NOMO-1 treated with DMSO at 0.1 percent for 48 hours (cell line): ENCODE data around the gene PLAAT2.
"Not testable (repeated sequence)": the region's sequence is repeated elsewhere in the genome, so short reads cannot be mapped to it uniquely, and the experiment has no call there.

Experiments
- DNase-seq: peaks from one replicate; lab custom pipeline; 2025; ENCODE audit not compliant: unreplicated experiment; lab: John Stamatoyannopoulos, UW

PLAAT2 gene

GRCh38 chr11:63581224-63581623, 18.0 kb upstream of the PLAAT2 start:
- DNase-seq: not testable (repeated sequence)

- DNase-seq: not testable (repeated sequence)
Measured at GRCh38 chr11:63578882-63579281, 15.7 kb upstream of the PLAAT2 start.

- no peak for DNase-seq
Measured at GRCh38 chr11:63574856-63575602, 11.8 kb upstream of the PLAAT2 start.

- peak; percentile 61 for DNase-seq
Measured at GRCh38 chr11:63573881-63574855, 11.0 kb upstream of the PLAAT2 start.

GRCh38 chr11:63572026-63572688, 9.0 kb upstream of the PLAAT2 start:
- peak; percentile 31 for DNase-seq

- no peak for DNase-seq
Measured at GRCh38 chr11:63569570-63569969, 6.4 kb upstream of the PLAAT2 start.

GRCh38 chr11:63567044-63567840, 4.1 kb upstream of the PLAAT2 start:
- peak; percentile 79 for DNase-seq

- DNase-seq: no peak
Measured at GRCh38 chr11:63564784-63565350, 1.7 kb upstream of the PLAAT2 start.

- no peak for DNase-seq
Measured at GRCh38 chr11:63564056-63564774, 1.0 kb upstream of the PLAAT2 start.

GRCh38 chr11:63560506-63561180, 2.5 kb downstream of the PLAAT2 start:
- DNase-seq: no peak

GRCh38 chr11:63558459-63559157, 4.6 kb downstream of the PLAAT2 start:
- DNase-seq: no peak

- no peak for DNase-seq
Measured at GRCh38 chr11:63557570-63557969, 5.6 kb downstream of the PLAAT2 start.

- no peak for DNase-seq
Measured at GRCh38 chr11:63556404-63557013, 6.7 kb downstream of the PLAAT2 start.

GRCh38 chr11:63554877-63555223, 8.3 kb downstream of the PLAAT2 start:
- DNase-seq: no peak

GRCh38 chr11:63553759-63554158, 9.4 kb downstream of the PLAAT2 start:
- DNase-seq: peak; percentile 21

GRCh38 chr11:63552921-63553320, 10.3 kb downstream of the PLAAT2 start:
- no peak for DNase-seq

GRCh38 chr11:63551889-63552266, 11.3 kb downstream of the PLAAT2 start:
- no peak for DNase-seq
